ENCODE data around the gene CLK2. TPM values are rescaled to one million over a fixed set of nuclear protein-coding genes. Genes with fewer than 3 reads are reported as not detected.

The CLK2 gene
- total and polyA plus RNA-seq, 4 donors, result 8.3 to 28.2 (median 14.8) TPM

DNA sequence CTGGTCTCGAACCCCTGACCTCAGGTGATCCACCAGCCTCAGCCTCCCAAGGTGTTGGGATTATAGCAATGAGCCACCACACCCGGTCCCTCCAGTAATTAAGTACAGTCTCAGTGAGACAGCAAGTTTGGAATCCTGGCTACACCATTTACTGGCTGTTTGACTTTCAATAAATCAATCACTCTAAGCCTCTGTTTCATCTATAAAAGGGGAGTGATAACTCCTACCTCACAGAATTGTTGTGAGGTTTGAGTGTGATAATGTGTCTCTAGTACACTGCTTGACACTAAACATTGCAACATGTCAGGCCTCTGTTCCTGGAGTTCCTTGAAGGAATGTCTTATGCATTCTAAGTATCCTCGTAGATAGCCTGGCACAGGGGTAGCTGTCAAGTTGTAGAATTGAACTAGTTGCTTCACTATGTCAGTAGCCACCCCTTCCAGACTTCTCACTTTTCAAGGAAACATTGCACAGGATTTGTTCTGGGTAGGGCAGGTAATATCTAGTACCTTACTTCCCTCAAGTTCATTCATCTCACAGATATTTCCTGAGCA lies 30.4 kb downstream of the CLK2 start:
- no peak for DNase-seq (ENCODE audit: low spot score)

More for the DNA sequence above, 30.4 kb downstream of the CLK2 start:
- peaks cover 1 to 28% (median 21%) of the 10 kb centered on the region in 4 donors for H3K4me1 ChIP-seq (ENCODE audit: control insufficient read depth in 4 of 4, insufficient read depth in 4 of 4, low read length in 3 of 4)
- H3K27ac ChIP-seq (ENCODE audit: low read depth in 1 of 2, low read length in 2 of 2), result peak overlapping the region; percentile 89 to 91
- H3K9me3 ChIP-seq (ENCODE audit: control insufficient read depth in 4 of 4, low read length in 3 of 4), result no peaks in the 10 kb centered on the region
- H3K4me3 ChIP-seq (ENCODE audit: low read depth in 1 of 3, low read length in 3 of 3), result no peak overlapping the region
- H3K27me3 ChIP-seq (ENCODE audit: control insufficient read depth in 4 of 4, insufficient read depth in 4 of 4, low read length in 3 of 4), result no peaks in the 10 kb centered on the region
- 86% methylated on average over 3 of the region's 3 CpGs for WGBS
- H3K36me3 ChIP-seq (ENCODE audit: control insufficient read depth in 4 of 4, insufficient read depth in 3 of 4, low read depth in 1 of 4, low read length in 3 of 4), result peaks cover 0 to 3% (median 1%) of the 10 kb centered on the region in 4 donors
- H3K9ac ChIP-seq (ENCODE audit: low read depth in 1 of 2, low read length in 2 of 2), result no peak overlapping the region
- TF ChIP-seq SP1 (IDR thresholded peaks at IDR 0.05) (no peak), HNF4G (IDR thresholded peaks at IDR 0.05) (no peak), FOXA2 (IDR thresholded peaks at IDR 0.05) (no peak), RAD21 (IDR thresholded peaks at IDR 0.05) (no peak), HNF4A (conservative IDR thresholded peaks at IDR 0.05) (no peak), YY1 (IDR thresholded peaks at IDR 0.05) (no peak), TAF1 (conservative IDR thresholded peaks at IDR 0.05) (no peak), EGR1 (IDR thresholded peaks at IDR 0.05; ENCODE audit: low read depth in 2 of 2) (no peak), GABPA (IDR thresholded peaks at IDR 0.05 in 1 of 2, conservative IDR thresholded peaks at IDR 0.05 in 1 of 2) (no peak), FOXA1 (IDR thresholded peaks at IDR 0.05) (no peak), NR2F2 (IDR thresholded peaks at IDR 0.05) (no peak), RXRA (IDR thresholded peaks at IDR 0.05) (no peak), JUND (IDR thresholded peaks at IDR 0.05) (no peak)
- TF ChIP-seq, protein P1, sequence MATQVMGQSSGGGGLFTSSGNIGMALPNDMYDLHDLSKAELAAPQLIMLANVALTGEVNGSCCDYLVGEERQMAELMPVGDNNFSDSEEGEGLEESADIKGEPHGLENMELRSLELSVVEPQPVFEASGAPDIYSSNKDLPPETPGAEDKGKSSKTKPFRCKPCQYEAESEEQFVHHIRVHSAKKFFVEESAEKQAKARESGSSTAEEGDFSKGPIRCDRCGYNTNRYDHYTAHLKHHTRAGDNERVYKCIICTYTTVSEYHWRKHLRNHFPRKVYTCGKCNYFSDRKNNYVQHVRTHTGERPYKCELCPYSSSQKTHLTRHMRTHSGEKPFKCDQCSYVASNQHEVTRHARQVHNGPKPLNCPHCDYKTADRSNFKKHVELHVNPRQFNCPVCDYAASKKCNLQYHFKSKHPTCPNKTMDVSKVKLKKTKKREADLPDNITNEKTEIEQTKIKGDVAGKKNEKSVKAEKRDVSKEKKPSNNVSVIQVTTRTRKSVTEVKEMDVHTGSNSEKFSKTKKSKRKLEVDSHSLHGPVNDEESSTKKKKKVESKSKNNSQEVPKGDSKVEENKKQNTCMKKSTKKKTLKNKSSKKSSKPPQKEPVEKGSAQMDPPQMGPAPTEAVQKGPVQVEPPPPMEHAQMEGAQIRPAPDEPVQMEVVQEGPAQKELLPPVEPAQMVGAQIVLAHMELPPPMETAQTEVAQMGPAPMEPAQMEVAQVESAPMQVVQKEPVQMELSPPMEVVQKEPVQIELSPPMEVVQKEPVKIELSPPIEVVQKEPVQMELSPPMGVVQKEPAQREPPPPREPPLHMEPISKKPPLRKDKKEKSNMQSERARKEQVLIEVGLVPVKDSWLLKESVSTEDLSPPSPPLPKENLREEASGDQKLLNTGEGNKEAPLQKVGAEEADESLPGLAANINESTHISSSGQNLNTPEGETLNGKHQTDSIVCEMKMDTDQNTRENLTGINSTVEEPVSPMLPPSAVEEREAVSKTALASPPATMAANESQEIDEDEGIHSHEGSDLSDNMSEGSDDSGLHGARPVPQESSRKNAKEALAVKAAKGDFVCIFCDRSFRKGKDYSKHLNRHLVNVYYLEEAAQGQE (IDR thresholded peaks at IDR 0.05), result no peak
- TF ChIP-seq, protein P2, sequence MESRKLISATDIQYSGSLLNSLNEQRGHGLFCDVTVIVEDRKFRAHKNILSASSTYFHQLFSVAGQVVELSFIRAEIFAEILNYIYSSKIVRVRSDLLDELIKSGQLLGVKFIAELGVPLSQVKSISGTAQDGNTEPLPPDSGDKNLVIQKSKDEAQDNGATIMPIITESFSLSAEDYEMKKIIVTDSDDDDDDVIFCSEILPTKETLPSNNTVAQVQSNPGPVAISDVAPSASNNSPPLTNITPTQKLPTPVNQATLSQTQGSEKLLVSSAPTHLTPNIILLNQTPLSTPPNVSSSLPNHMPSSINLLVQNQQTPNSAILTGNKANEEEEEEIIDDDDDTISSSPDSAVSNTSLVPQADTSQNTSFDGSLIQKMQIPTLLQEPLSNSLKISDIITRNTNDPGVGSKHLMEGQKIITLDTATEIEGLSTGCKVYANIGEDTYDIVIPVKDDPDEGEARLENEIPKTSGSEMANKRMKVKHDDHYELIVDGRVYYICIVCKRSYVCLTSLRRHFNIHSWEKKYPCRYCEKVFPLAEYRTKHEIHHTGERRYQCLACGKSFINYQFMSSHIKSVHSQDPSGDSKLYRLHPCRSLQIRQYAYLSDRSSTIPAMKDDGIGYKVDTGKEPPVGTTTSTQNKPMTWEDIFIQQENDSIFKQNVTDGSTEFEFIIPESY (IDR thresholded peaks at IDR 0.05), result no peak
- TF ChIP-seq, protein P3, sequence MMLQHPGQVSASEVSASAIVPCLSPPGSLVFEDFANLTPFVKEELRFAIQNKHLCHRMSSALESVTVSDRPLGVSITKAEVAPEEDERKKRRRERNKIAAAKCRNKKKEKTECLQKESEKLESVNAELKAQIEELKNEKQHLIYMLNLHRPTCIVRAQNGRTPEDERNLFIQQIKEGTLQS (IDR thresholded peaks at IDR 0.05), result no peak
- TF ChIP-seq, protein P4, sequence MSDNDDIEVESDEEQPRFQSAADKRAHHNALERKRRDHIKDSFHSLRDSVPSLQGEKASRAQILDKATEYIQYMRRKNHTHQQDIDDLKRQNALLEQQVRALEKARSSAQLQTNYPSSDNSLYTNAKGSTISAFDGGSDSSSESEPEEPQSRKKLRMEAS (IDR thresholded peaks at IDR 0.05), result no peak
- TF ChIP-seq, protein P5, sequence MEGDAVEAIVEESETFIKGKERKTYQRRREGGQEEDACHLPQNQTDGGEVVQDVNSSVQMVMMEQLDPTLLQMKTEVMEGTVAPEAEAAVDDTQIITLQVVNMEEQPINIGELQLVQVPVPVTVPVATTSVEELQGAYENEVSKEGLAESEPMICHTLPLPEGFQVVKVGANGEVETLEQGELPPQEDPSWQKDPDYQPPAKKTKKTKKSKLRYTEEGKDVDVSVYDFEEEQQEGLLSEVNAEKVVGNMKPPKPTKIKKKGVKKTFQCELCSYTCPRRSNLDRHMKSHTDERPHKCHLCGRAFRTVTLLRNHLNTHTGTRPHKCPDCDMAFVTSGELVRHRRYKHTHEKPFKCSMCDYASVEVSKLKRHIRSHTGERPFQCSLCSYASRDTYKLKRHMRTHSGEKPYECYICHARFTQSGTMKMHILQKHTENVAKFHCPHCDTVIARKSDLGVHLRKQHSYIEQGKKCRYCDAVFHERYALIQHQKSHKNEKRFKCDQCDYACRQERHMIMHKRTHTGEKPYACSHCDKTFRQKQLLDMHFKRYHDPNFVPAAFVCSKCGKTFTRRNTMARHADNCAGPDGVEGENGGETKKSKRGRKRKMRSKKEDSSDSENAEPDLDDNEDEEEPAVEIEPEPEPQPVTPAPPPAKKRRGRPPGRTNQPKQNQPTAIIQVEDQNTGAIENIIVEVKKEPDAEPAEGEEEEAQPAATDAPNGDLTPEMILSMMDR (IDR thresholded peaks at IDR 0.05; ENCODE audit: low read depth, low read length, missing input control), result no peak
